ENCODE data around the gene SIRT7. TPM values are rescaled to one million over a fixed set of nuclear protein-coding genes. Genes with fewer than 3 reads are reported as not detected.

Gene SIRT7
- total and polyA plus RNA-seq, 2 donors from 2014 or later: 17.4 to 25.2 TPM

DNA sequence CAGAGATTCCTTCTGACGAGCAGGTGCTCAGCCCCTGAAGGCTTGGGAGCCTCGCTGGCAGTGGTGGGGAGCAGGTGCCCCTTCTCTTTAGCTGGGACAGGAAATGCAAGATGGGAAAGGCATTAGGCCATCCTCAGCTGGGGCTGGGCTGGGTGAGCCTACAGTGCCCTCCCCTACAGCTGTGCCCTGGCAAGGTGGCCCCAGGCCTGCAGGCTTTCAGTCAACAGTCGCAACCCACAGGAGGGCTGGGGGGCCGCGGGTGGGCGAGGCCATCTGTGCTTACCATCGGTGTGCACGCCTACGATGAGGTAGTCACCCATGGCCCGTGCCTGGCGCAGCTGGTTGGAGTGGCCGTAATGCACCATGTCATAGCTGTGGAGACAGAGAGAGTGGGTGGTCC is 8.7 kb downstream of the SIRT7 start:
- Histone ChIP-seq H3K4me3 (ENCODE audit: low read length in 3 of 3) (no peak overlapping the region), H3K27me3 (ENCODE audit: control insufficient read depth, insufficient read depth, low read length) (no peaks in the 10 kb centered on the region), H3K36me3 (ENCODE audit: control insufficient read depth in 2 of 3, insufficient read depth in 3 of 3, low read length in 3 of 3) (peaks cover 0 to 25% (median 14%) of the 10 kb centered on the region in 3 donors), H3K4me1 (ENCODE audit: control insufficient read depth in 2 of 3, insufficient read depth in 2 of 3, low read depth in 1 of 3, low read length in 3 of 3) (peaks cover 0 to 9% (median 0%) of the 10 kb centered on the region in 3 donors), H3K9me3 (ENCODE audit: control insufficient read depth in 2 of 3, insufficient read depth in 1 of 3, low read length in 3 of 3) (no peaks in the 10 kb centered on the region), H3K9ac (ENCODE audit: low read length in 3 of 3) (peak overlapping the region in 1 of 3 donors; percentile 7), H3K27ac (ENCODE audit: low read depth in 2 of 2, low read length in 2 of 2) (no peak overlapping the region)
- intact Hi-C loops (cut with DNase I): no loop called here
- FAIRE-seq (no peak), DNase-seq (no peak)
- TF ChIP-seq, protein P1, sequence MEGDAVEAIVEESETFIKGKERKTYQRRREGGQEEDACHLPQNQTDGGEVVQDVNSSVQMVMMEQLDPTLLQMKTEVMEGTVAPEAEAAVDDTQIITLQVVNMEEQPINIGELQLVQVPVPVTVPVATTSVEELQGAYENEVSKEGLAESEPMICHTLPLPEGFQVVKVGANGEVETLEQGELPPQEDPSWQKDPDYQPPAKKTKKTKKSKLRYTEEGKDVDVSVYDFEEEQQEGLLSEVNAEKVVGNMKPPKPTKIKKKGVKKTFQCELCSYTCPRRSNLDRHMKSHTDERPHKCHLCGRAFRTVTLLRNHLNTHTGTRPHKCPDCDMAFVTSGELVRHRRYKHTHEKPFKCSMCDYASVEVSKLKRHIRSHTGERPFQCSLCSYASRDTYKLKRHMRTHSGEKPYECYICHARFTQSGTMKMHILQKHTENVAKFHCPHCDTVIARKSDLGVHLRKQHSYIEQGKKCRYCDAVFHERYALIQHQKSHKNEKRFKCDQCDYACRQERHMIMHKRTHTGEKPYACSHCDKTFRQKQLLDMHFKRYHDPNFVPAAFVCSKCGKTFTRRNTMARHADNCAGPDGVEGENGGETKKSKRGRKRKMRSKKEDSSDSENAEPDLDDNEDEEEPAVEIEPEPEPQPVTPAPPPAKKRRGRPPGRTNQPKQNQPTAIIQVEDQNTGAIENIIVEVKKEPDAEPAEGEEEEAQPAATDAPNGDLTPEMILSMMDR (IDR thresholded peaks at IDR 0.05; ENCODE audit: borderline replicate concordance, extremely low read depth, insufficient read depth): no peak

DNA sequence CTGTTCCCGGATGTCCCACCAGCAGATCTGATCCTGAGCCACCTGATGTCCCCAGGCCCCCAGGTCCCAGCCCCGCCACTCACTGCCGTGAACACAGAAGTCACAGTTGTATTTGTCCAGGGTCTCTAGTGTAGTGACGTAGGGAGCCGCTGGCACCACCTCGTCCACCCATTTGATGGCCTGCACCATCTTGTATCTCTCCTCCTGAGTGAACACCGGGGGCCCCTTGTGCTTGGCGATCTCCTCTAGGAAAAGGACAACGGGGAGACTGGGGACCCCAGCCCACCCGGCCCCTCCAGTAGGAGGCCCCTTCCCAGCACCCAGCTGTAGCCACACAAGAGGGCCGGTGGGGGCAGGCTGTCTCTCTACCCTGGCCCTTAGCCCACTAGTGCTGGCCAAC is 9.2 kb downstream of the SIRT7 start:
- Histone ChIP-seq H3K27me3 (ENCODE audit: control insufficient read depth, insufficient read depth, low read length) (no peaks in the 10 kb centered on the region), H3K9me3 (ENCODE audit: control insufficient read depth in 2 of 3, insufficient read depth in 1 of 3, low read length in 3 of 3) (no peaks in the 10 kb centered on the region), H3K36me3 (ENCODE audit: control insufficient read depth in 2 of 3, insufficient read depth in 3 of 3, low read length in 3 of 3) (peaks cover 0 to 21% (median 11%) of the 10 kb centered on the region in 3 donors), H3K4me3 (ENCODE audit: low read length in 3 of 3) (no peak overlapping the region), H3K9ac (ENCODE audit: low read length in 3 of 3) (no peak overlapping the region), H3K4me1 (ENCODE audit: control insufficient read depth in 2 of 3, insufficient read depth in 2 of 3, low read depth in 1 of 3, low read length in 3 of 3) (peaks cover 0 to 9% (median 0%) of the 10 kb centered on the region in 3 donors), H3K27ac (ENCODE audit: low read depth in 2 of 2, low read length in 2 of 2) (no peak overlapping the region)
- TF ChIP-seq, protein P1 (IDR thresholded peaks at IDR 0.05; ENCODE audit: borderline replicate concordance, extremely low read depth, insufficient read depth): no peak
- FAIRE-seq: no peak
- DNase-seq: no peak
- intact Hi-C loops (cut with DNase I): no loop called here

DNA sequence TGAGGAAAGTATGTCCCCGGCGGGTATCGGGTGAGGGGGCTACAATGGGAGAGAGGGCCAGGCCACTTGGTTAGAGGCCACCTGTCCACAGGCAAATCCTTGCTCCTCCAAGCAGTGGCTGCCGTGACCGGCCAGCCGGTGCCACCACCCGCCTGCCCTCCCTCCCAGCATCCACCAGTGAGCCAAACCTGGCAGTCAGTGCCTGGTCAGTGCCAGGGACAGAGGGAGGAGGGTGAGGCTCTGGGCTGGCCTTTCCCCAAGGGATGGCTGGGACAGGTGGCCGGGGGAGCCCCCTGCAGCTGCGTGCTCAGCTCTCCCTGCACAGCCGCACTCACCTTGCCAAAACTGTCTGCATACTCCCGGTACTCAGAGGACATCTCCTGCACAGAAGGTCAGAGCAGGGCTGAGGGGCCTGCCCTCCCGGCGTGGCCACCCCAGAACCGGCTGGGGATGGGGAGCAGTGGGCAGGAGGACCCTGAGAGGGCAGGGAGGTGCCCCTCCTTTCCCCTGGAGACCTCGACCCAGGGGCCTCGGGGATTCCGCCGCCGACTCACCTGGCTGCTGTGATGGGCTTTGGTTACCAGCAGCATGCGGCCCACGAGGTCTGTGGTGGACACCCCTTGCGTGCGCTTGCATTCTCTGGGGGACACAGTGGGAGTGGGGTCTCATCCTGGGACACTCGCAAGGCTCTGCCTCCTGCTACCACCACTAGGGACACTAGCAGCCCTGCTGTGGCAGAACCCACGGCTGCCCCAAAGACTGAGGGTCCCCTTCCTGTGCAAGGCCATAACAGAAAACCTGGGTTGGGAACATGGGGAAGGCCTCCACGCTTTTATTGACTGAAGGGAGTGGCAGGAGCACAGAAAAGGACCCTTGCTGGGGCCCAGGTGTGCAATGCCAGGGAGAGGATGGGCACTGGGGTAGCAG is 10.5 kb downstream of the SIRT7 start:
- no peak overlapping the region for H3K4me3 ChIP-seq (ENCODE audit: low read length in 3 of 3)
- H3K9me3 ChIP-seq (ENCODE audit: control insufficient read depth in 2 of 3, insufficient read depth in 1 of 3, low read length in 3 of 3): no peaks in the 10 kb centered on the region
- no peak overlapping the region for H3K9ac ChIP-seq (ENCODE audit: low read length in 3 of 3)
- intact Hi-C loops (cut with DNase I): no loop called here
- no peaks in the 10 kb centered on the region for H3K27me3 ChIP-seq (ENCODE audit: control insufficient read depth, insufficient read depth, low read length)
- no peak for FAIRE-seq
- peaks cover 0 to 9% (median 0%) of the 10 kb centered on the region in 3 donors for H3K4me1 ChIP-seq (ENCODE audit: control insufficient read depth in 2 of 3, insufficient read depth in 2 of 3, low read depth in 1 of 3, low read length in 3 of 3)
- H3K27ac ChIP-seq (ENCODE audit: low read depth in 2 of 2, low read length in 2 of 2): no peak overlapping the region
- no peak for DNase-seq
- TF ChIP-seq, protein P1 (IDR thresholded peaks at IDR 0.05; ENCODE audit: borderline replicate concordance, extremely low read depth, insufficient read depth): no peak
- peaks cover 0 to 12% (median 3%) of the 10 kb centered on the region in 3 donors for H3K36me3 ChIP-seq (ENCODE audit: control insufficient read depth in 2 of 3, insufficient read depth in 3 of 3, low read length in 3 of 3)

Measured in kidney (tissue), 14 donors.